ENCODE measurements around the gene WFDC6.
"Not testable (repeated sequence)": the region's sequence is repeated elsewhere in the genome, so short reads cannot be mapped to it uniquely, and the experiment has no call there.

WFDC6 gene

DNA sequence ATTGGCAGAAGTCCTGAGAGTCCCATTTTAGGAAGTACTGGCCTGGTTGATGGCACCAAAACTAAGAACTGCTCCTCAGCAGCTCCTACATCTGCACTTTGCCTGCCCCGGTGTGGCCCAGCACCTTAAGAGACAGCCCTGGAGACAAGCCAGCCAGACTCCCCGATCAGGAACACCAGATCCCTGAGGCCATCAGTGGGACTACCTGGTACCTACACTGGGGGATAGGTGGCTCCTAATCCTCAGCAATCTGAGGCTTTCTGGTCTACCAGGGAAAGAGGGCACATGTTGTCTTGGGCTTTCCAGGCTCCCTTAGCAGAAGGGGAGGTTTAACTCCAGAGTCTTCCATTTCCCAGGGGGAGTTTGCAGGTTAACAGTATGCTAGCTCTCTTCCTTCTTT, at the start of gene WFDC6:
Gene WFDC6 (minus strand): TSS at position 101 of the 400 bp plus-strand sequence. CDS start 75 bp downstream, at position 26.
- Histone ChIP-seq H3K36me3 (ENCODE audit: control insufficient read depth, insufficient read depth, low read length) (no peaks in the 10 kb centered on the region), H3K27me3 (ENCODE audit: control insufficient read depth, insufficient read depth, low read length) (no peaks in the 10 kb centered on the region), H3K4me3 (ENCODE audit: low read length) (no peak within 1 kb of the TSS)

DNA sequence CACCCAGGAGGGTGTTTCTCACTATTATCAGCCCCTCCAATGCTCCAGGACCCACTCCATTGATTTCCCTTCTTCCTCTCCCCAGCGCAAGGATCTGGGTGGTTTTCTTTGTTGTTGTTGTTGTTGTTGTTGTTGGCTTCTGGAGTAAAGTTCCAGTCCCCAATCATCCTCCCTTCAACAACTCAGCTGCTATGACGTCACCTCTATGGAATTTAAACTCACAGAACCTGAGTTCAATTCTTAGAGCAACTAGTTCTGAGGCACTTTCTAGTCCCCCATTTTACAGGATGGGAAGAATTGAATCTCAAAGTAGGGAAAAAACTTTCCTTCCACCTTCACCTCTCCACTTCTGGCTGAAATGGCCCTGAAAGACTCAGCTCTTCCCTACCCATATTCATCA, 49.5 kb upstream of the WFDC6 start:
- H3K4me3 ChIP-seq (ENCODE audit: low read length) = no peak overlapping the region
- no peak overlapping the region for H3K9ac ChIP-seq (ENCODE audit: low read length)
- H3K27me3 ChIP-seq (ENCODE audit: control insufficient read depth, insufficient read depth, low read length) = no peaks in the 10 kb centered on the region
- no peak overlapping the region for H3K27ac ChIP-seq (ENCODE audit: low read depth, low read length)
- H3K4me1 ChIP-seq (ENCODE audit: control insufficient read depth, insufficient read depth, low read length) = no peaks in the 10 kb centered on the region
- H3K36me3 ChIP-seq (ENCODE audit: control insufficient read depth, insufficient read depth, low read length) = no peaks in the 10 kb centered on the region

More for the DNA sequence above, at the start of gene WFDC6:
- Histone ChIP-seq H3K27ac (ENCODE audit: low read depth, low read length) (no peak within 1 kb of the TSS), H3K9ac (ENCODE audit: low read length) (no peak within 1 kb of the TSS), H3K4me1 (ENCODE audit: control insufficient read depth, insufficient read depth, low read length) (no peaks in the 10 kb centered on the region)

DNA sequence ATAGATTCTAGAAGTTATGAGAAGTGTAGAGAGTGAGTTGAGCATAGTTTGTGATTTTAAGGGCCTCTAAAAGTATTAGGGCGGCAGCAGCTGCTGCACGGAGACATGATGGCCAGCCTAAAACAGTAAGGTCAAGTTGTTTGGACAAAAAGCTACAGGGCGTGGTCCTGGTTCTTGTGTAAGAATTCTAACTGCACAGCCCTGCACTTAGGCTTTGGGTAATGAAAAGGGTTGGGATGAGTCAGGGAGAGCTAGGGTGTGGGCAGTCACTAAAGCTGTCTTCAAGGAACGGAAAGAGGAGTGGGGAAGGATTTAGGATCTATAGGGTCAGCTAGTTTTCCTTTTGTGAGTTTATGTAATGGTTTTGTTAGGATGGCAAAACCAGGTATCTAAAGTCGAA, 46.7 kb upstream of the WFDC6 start:
- H3K4me3 ChIP-seq (ENCODE audit: low read length); H3K9ac ChIP-seq (ENCODE audit: low read length); H3K36me3 ChIP-seq (ENCODE audit: control insufficient read depth, insufficient read depth, low read length); H3K4me1 ChIP-seq (ENCODE audit: control insufficient read depth, insufficient read depth, low read length); H3K27me3 ChIP-seq (ENCODE audit: control insufficient read depth, insufficient read depth, low read length); H3K27ac ChIP-seq (ENCODE audit: low read depth, low read length): not testable (repeated sequence)

DNA sequence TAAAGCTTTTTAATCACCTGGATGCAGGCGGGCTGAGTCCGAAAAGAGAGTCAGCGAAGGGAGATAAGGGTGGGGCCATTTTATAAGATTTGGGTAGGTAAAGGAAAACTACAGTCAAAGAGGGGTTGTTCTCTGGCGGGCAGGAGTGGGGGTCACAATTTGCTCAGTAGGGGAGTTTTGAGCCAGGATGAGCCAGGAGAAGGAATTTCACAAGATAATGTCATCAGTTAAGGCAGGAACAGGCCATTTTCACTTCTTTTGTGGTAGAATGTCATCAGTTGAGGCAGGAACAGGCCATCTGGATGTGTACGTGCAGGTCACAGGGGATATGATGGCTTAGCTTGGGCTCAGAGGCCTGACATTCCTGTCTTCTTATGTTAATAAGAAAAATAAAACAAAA, 45.0 kb upstream of the WFDC6 start:
- H3K27me3 ChIP-seq (ENCODE audit: control insufficient read depth, insufficient read depth, low read length); H3K4me1 ChIP-seq (ENCODE audit: control insufficient read depth, insufficient read depth, low read length); H3K27ac ChIP-seq (ENCODE audit: low read depth, low read length); H3K4me3 ChIP-seq (ENCODE audit: low read length); H3K9ac ChIP-seq (ENCODE audit: low read length); H3K36me3 ChIP-seq (ENCODE audit: control insufficient read depth, insufficient read depth, low read length): not testable (repeated sequence)

GRCh38 chr20:45583502-45583901, 44.2 kb upstream of the WFDC6 start:
- no peak overlapping the region for H3K9ac ChIP-seq (ENCODE audit: low read length)
- H3K4me1 ChIP-seq (ENCODE audit: control insufficient read depth, insufficient read depth, low read length) = no peaks in the 10 kb centered on the region
- H3K27me3 ChIP-seq (ENCODE audit: control insufficient read depth, insufficient read depth, low read length) = no peaks in the 10 kb centered on the region
- no peak overlapping the region for H3K27ac ChIP-seq (ENCODE audit: low read depth, low read length)
- H3K36me3 ChIP-seq (ENCODE audit: control insufficient read depth, insufficient read depth, low read length) = no peaks in the 10 kb centered on the region
- no peak overlapping the region for H3K4me3 ChIP-seq (ENCODE audit: low read length)

GRCh38 chr20:45581702-45582101, 42.4 kb upstream of the WFDC6 start:
- no peaks in the 10 kb centered on the region for H3K4me1 ChIP-seq (ENCODE audit: control insufficient read depth, insufficient read depth, low read length)
- no peak overlapping the region for H3K9ac ChIP-seq (ENCODE audit: low read length)
- no peaks in the 10 kb centered on the region for H3K27me3 ChIP-seq (ENCODE audit: control insufficient read depth, insufficient read depth, low read length)
- no peak overlapping the region for H3K27ac ChIP-seq (ENCODE audit: low read depth, low read length)
- H3K36me3 ChIP-seq (ENCODE audit: control insufficient read depth, insufficient read depth, low read length) = no peaks in the 10 kb centered on the region
- no peak overlapping the region for H3K4me3 ChIP-seq (ENCODE audit: low read length)

DNA sequence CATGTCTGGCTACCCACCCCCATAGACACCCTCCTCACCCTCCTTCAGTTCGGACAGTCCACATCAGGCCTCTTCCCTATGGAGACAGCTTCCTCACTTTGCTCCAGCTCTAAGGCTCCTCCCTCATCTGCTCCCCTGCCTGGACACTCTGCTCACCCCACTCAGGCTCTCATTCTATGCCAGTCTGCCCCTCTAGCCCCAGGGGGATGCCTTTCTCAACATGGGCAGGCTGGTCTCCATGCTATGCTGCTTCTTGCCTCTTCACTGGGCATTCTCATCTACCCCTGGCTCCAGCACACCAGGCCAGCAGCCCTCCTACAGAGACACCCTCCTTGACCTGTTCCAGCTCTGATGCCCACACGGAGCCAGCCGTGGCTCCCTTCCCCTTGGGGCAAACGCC, 39.9 kb upstream of the WFDC6 start, which contains the start of gene WFDC8:
Gene WFDC8 (minus strand): TSS at position 101 of the 400 bp plus-strand sequence. CDS start 37 bp downstream, at position 64.
- Histone ChIP-seq H3K36me3 (ENCODE audit: control insufficient read depth, insufficient read depth, low read length) (no peaks in the 10 kb centered on the region), H3K27ac (ENCODE audit: low read depth, low read length) (no peak within 1 kb of the TSS), H3K4me1 (ENCODE audit: control insufficient read depth, insufficient read depth, low read length) (no peaks in the 10 kb centered on the region)

DNA sequence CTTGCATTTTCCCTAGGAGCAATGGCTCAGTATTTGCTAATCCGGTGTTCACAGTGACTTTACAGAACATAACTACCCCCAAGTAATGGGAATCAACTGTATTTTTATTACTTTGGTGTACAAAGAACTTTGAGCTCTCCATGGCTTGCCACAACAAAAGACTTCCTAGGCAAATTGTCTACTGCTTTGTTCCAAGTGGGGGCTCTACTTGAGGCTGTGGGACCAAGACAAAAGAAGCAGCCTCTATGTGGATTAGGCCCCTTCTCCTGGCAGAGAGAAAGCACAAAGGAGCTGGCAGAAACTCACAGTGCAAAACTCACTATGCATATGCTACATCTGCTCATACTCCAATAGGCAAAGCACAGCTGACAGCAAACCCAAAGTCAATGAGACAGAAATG, 38.9 kb upstream of the WFDC6 start:
- H3K36me3 ChIP-seq (ENCODE audit: control insufficient read depth, insufficient read depth, low read length) = no peaks in the 10 kb centered on the region
- no peaks in the 10 kb centered on the region for H3K4me1 ChIP-seq (ENCODE audit: control insufficient read depth, insufficient read depth, low read length)
- H3K9ac ChIP-seq (ENCODE audit: low read length) = no peak overlapping the region
- no peak overlapping the region for H3K27ac ChIP-seq (ENCODE audit: low read depth, low read length)
- H3K27me3 ChIP-seq (ENCODE audit: control insufficient read depth, insufficient read depth, low read length) = no peaks in the 10 kb centered on the region
- no peak overlapping the region for H3K4me3 ChIP-seq (ENCODE audit: low read length)

More for the DNA sequence above, 39.9 kb upstream of the WFDC6 start, which contains the start of gene WFDC8:
- H3K4me3 ChIP-seq (ENCODE audit: low read length) = no peak within 1 kb of the TSS
- no peak within 1 kb of the TSS for H3K9ac ChIP-seq (ENCODE audit: low read length)
- H3K27me3 ChIP-seq (ENCODE audit: control insufficient read depth, insufficient read depth, low read length) = no peaks in the 10 kb centered on the region

- H3K36me3 ChIP-seq (ENCODE audit: control insufficient read depth, insufficient read depth, low read length) = no peaks in the 10 kb centered on the region
- H3K4me1 ChIP-seq (ENCODE audit: control insufficient read depth, insufficient read depth, low read length) = no peaks in the 10 kb centered on the region
- no peak overlapping the region for H3K9ac ChIP-seq (ENCODE audit: low read length)
- no peak overlapping the region for H3K27ac ChIP-seq (ENCODE audit: low read depth, low read length)
- no peaks in the 10 kb centered on the region for H3K27me3 ChIP-seq (ENCODE audit: control insufficient read depth, insufficient read depth, low read length)
- no peak overlapping the region for H3K4me3 ChIP-seq (ENCODE audit: low read length)
These were observed 37.7 kb upstream of the WFDC6 start for GRCh38 chr20:45576995-45577394.

DNA sequence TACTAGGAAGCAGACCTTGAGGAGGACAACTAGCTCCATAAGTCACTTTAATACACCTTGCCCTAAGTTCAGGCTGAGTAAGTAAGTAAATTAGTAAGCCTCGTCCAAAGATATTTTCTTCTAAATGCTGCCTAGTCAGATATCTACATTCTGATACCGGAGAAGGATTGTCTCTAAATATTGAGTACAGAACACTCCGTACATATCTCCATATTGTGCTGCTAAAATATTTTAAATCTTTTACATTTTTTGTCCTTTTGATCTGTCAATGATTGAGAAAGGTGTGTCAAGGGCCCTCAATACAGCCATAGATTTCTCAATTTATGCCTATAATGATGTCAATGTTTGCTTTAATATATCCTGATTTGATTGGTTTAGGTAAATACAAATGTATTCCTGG, 36.6 kb upstream of the WFDC6 start:
- Histone ChIP-seq H3K9ac (ENCODE audit: low read length) (no peak overlapping the region), H3K27me3 (ENCODE audit: control insufficient read depth, insufficient read depth, low read length) (no peaks in the 10 kb centered on the region)

GRCh38 chr20:45569650-45570049, 30.4 kb upstream of the WFDC6 start:
- not testable (repeated sequence) for H3K4me3 ChIP-seq (ENCODE audit: low read length); H3K36me3 ChIP-seq (ENCODE audit: control insufficient read depth, insufficient read depth, low read length); H3K4me1 ChIP-seq (ENCODE audit: control insufficient read depth, insufficient read depth, low read length); H3K9ac ChIP-seq (ENCODE audit: low read length); H3K27ac ChIP-seq (ENCODE audit: low read depth, low read length); H3K27me3 ChIP-seq (ENCODE audit: control insufficient read depth, insufficient read depth, low read length)

More for the DNA sequence above, 36.6 kb upstream of the WFDC6 start:
- Histone ChIP-seq H3K4me1 (ENCODE audit: control insufficient read depth, insufficient read depth, low read length) (no peaks in the 10 kb centered on the region), H3K4me3 (ENCODE audit: low read length) (no peak overlapping the region), H3K27ac (ENCODE audit: low read depth, low read length) (no peak overlapping the region), H3K36me3 (ENCODE audit: control insufficient read depth, insufficient read depth, low read length) (no peaks in the 10 kb centered on the region)

DNA sequence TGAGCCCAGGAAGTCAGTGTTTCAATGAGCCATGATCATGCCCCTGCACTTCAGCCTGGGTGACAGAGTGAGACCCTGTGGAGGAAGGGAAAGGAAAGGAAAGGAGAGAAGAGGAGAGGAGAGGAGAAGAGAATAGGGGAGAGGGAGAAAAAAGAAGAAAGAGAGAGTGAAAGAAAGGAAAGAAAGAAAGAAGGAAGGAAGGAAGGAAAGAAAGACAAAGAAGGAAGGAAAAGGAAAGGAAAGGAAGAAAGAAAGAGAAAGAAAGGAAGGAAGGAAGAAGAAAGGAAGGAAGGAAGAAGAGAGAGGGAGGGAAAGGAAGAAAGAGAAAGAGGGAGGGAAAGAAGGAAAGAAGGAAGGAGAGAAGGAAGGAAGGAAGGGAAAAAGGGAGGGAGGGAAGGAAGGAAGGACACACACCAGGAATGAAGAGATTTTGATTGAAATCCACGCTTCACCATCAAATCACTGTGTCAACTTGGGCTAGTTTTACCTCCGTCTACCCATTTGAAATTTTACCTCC, 25.5 kb upstream of the WFDC6 start:
- no peaks in the 10 kb centered on the region for H3K36me3 ChIP-seq (ENCODE audit: control insufficient read depth, insufficient read depth, low read length)
- H3K27ac ChIP-seq (ENCODE audit: low read depth, low read length) = no peak overlapping the region
- H3K4me1 ChIP-seq (ENCODE audit: control insufficient read depth, insufficient read depth, low read length) = no peaks in the 10 kb centered on the region
- no peaks in the 10 kb centered on the region for H3K27me3 ChIP-seq (ENCODE audit: control insufficient read depth, insufficient read depth, low read length)
- H3K4me3 ChIP-seq (ENCODE audit: low read length) = no peak overlapping the region
- no peak overlapping the region for H3K9ac ChIP-seq (ENCODE audit: low read length)

GRCh38 chr20:45555198-45555597, 15.9 kb upstream of the WFDC6 start:
- Histone ChIP-seq H3K4me1 (ENCODE audit: control insufficient read depth, insufficient read depth, low read length) (no peaks in the 10 kb centered on the region), H3K9ac (ENCODE audit: low read length) (no peak overlapping the region), H3K27me3 (ENCODE audit: control insufficient read depth, insufficient read depth, low read length) (no peaks in the 10 kb centered on the region), H3K36me3 (ENCODE audit: control insufficient read depth, insufficient read depth, low read length) (no peaks in the 10 kb centered on the region), H3K4me3 (ENCODE audit: low read length) (no peak overlapping the region), H3K27ac (ENCODE audit: low read depth, low read length) (no peak overlapping the region)

Measured in rectal smooth muscle tissue (tissue), 1 donor.